Stimulated activated CD8-positive, alpha-beta memory T cell treated with anti-CD3 and anti-CD28 coated beads, Interleukin-4, amount 100 ng/mL, for 4 hours (primary cell): ENCODE results near the gene SMDT1.
A peak's percentile ranks its signal among the peaks of the same experiment; 100 is the strongest.
"Not testable (repeated sequence)": the region's sequence is repeated elsewhere in the genome, so short reads cannot be mapped to it uniquely, and the experiment has no call there.

Experiments
- DNase-seq, 2 donors: peaks; one replicate each; pipeline ENCODE4 v3.0.0-alpha.2; 2020; ENCODE audit warnings: low read depth in 2 of 2, low spot score in 1 of 2

Gene SMDT1

GRCh38 chr22:42070517-42071422 is 8.7 kb upstream of the SMDT1 start, which contains the start of gene NAGA:
Gene NAGA, minus strand, starts transcription at chr22:42070812. Its CDS starts 515 bp downstream, at chr22:42070297.
- DNase-seq = peak; percentile 74 to 76

GRCh38 chr22:42071508-42071907 is 8.0 kb upstream of the SMDT1 start:
- DNase-seq = not testable (repeated sequence)

- no peak for DNase-seq
These were observed 6.7 kb upstream of the SMDT1 start for GRCh38 chr22:42072606-42073330.

- DNase-seq = no peak
These were observed 5.9 kb upstream of the SMDT1 start for GRCh38 chr22:42073621-42074041.

- peak in 1 of 2 donors; percentile 23 for DNase-seq
These were observed 5.2 kb upstream of the SMDT1 start, which contains the start of gene PHETA2 for GRCh38 chr22:42074132-42074811. Gene PHETA2, plus strand, starts transcription at chr22:42074248. Its CDS starts 3,046 bp downstream, at chr22:42077294.

GRCh38 chr22:42074846-42075676 is 4.4 kb upstream of the SMDT1 start:
- DNase-seq = no peak

- DNase-seq = no peak
These were observed 2.6 kb upstream of the SMDT1 start for GRCh38 chr22:42076764-42077485.

GRCh38 chr22:42077486-42078125 is 1.9 kb upstream of the SMDT1 start:
- DNase-seq = no peak

GRCh38 chr22:42078469-42079318 is 806 bp upstream of the SMDT1 start:
- DNase-seq = no peak

GRCh38 chr22:42080287-42080686 is 787 bp downstream of the SMDT1 start:
- no peak for DNase-seq

- DNase-seq = no peak
These were observed 3.6 kb downstream of the SMDT1 start for GRCh38 chr22:42083119-42083518.

- no peak for DNase-seq
These were observed 5.4 kb downstream of the SMDT1 start for GRCh38 chr22:42084874-42085273.

GRCh38 chr22:42086051-42086450 is 6.6 kb downstream of the SMDT1 start:
- no peak for DNase-seq

- peak; percentile 97 to 98 for DNase-seq
These were observed 11.3 kb downstream of the SMDT1 start, which contains the start of gene NDUFA6 for GRCh38 chr22:42090596-42091454. Gene NDUFA6, minus strand, starts transcription at chr22:42090772. Its CDS starts 28 bp downstream, at chr22:42090744.

GRCh38 chr22:42091455-42091782 is 11.9 kb downstream of the SMDT1 start:
- DNase-seq = no peak

GRCh38 chr22:42101199-42101598 is 21.7 kb downstream of the SMDT1 start:
- DNase-seq = no peak

GRCh38 chr22:42104332-42104860 is 24.9 kb downstream of the SMDT1 start:
- not testable (repeated sequence) for DNase-seq
